ENCODE data around the gene SERTAD3.

- TF ChIP-seq POLR2A (IDR thresholded peaks at IDR 0.05) (no peak), CTCF (IDR thresholded peaks at IDR 0.05) (no peak)
These were observed 16.1 kb upstream of the SERTAD3 start for GRCh38 chr19:40460185-40460584.
